Neuronal stem cell (in vitro differentiated cells): ENCODE data around the gene LRMDA.

Experiments used
- DNase-seq: peaks from one replicate; pipeline ENCODE4 v3.0.0-alpha.2; 2013; ENCODE audit warnings: low spot score
- H2AFZ ChIP-seq: one replicate; pipeline ENCODE4 v1.6.1; 2013; ENCODE audit warnings: mild to moderate bottlenecking, low read length, inconsistent platforms
- H2AK5ac ChIP-seq: 2 replicates; pipeline ENCODE4 v1.6.1; 2013; ENCODE audit warnings: low read depth, mild to moderate bottlenecking, inconsistent platforms, low read length, moderate library complexity, mixed read lengths
- H2BK120ac ChIP-seq: 2 replicates; pipeline ENCODE4 v1.6.1; 2013; ENCODE audit warnings: low read depth, mild to moderate bottlenecking, inconsistent platforms, low read length, moderate library complexity, mixed read lengths
- H2BK12ac ChIP-seq: one replicate; pipeline ENCODE4 v1.6.1; 2013; ENCODE audit warnings: low read length, inconsistent platforms
- H2BK15ac ChIP-seq: 2 replicates; pipeline ENCODE4 v1.6.1; 2013; ENCODE audit warnings: mild to moderate bottlenecking, low read length, inconsistent platforms, mixed read lengths
- H2BK5ac ChIP-seq: one replicate; pipeline ENCODE4 v1.6.1; 2013; ENCODE audit warnings: inconsistent platforms, mild to moderate bottlenecking, low read length, moderate library complexity
- H3K14ac ChIP-seq: one replicate; pipeline ENCODE4 v1.6.1; 2013; ENCODE audit warnings: low read length, inconsistent platforms
- H3K18ac ChIP-seq: 2 replicates; pipeline ENCODE4 v1.6.1; 2013; ENCODE audit warnings: low read length, inconsistent platforms
- H3K23ac ChIP-seq: 2 replicates; pipeline ENCODE4 v1.6.1; 2013; ENCODE audit warnings: low read depth, mild to moderate bottlenecking, mixed read lengths, low read length, inconsistent platforms; ENCODE audit not compliant: poor library complexity
- H3K27ac ChIP-seq: replicated peaks from 3 replicates; pipeline ENCODE4 v1.5.1; 2013; ENCODE audit warnings: low read length, inconsistent platforms
- H3K27me3 ChIP-seq, 3 experiments: 2 replicates each; pipeline ENCODE4 v1.6.1; 2013; ENCODE audit warnings: low read length in 3 of 3, mild to moderate bottlenecking in 2 of 3, inconsistent platforms in 1 of 3, low read depth in 1 of 3, mixed read lengths in 1 of 3, moderate library complexity in 1 of 3; ENCODE audit not compliant: control insufficient read depth in 3 of 3, insufficient read depth in 3 of 3
- H3K36me3 ChIP-seq, 2 donors: replicated peaks in 1 of 2; 2 replicates each; pipeline ENCODE4 v1.6.1; 2013; ENCODE audit warnings: low read length in 2 of 2; ENCODE audit not compliant: control insufficient read depth in 2 of 2, insufficient read depth in 2 of 2
- H3K4ac ChIP-seq: 2 replicates; pipeline ENCODE4 v1.6.1; 2013; ENCODE audit warnings: inconsistent platforms, mild to moderate bottlenecking, low read length, moderate library complexity
- H3K4me1 ChIP-seq, 2 donors: 1 replicate in 1 of 2; 2 replicates in 1 of 2; pipeline ENCODE4 v1.6.1; 2013; ENCODE audit warnings: low read length in 2 of 2, low read depth in 1 of 2; ENCODE audit not compliant: control insufficient read depth in 2 of 2, insufficient read depth in 1 of 2
- H3K4me2 ChIP-seq: one replicate; pipeline ENCODE4 v1.6.1; 2013; ENCODE audit warnings: mild to moderate bottlenecking, low read length, inconsistent platforms; ENCODE audit not compliant: insufficient read depth, poor library complexity, severe bottlenecking
- H3K4me3 ChIP-seq, 2 donors: 2 replicates each; pipeline ENCODE4 v1.5.1; 2013; ENCODE audit warnings: low read length in 2 of 2, mild to moderate bottlenecking in 2 of 2, inconsistent platforms in 1 of 2, moderate library complexity in 1 of 2
- H3K79me1 ChIP-seq: one replicate; pipeline ENCODE4 v1.6.1; 2013; ENCODE audit warnings: low read depth, mild to moderate bottlenecking, inconsistent platforms, low read length, moderate library complexity
- H3K9ac ChIP-seq: one replicate; pipeline ENCODE4 v1.6.1; 2013; ENCODE audit warnings: mild to moderate bottlenecking, low read depth, low read length, inconsistent platforms; ENCODE audit not compliant: poor library complexity
- H3K9me3 ChIP-seq, 2 donors: replicated peaks in 1 of 2; 2 replicates each; pipeline versions ENCODE3 to v1.6.1; 2013; ENCODE audit warnings: low read length in 2 of 2, mild to moderate bottlenecking in 2 of 2, inconsistent platforms in 1 of 2, low read depth in 1 of 2, mixed read lengths in 1 of 2, moderate library complexity in 1 of 2; ENCODE audit not compliant: control insufficient read depth in 2 of 2, insufficient read depth in 1 of 2
- H4K8ac ChIP-seq: one replicate; pipeline ENCODE4 v1.6.1; 2013; ENCODE audit warnings: low read depth, mild to moderate bottlenecking, inconsistent platforms, low read length, moderate library complexity
- H4K91ac ChIP-seq: one replicate; pipeline ENCODE4 v1.6.1; 2013; ENCODE audit warnings: low read length, low read depth, mild to moderate bottlenecking, inconsistent platforms; ENCODE audit not compliant: poor library complexity
- WGBS, 2 donors: extraction: QIAGEN DNeasy Blood & Tissue Kit; methylation state at CpG; one replicate each; pipeline ENCODE4 v1.1.7; 2013; ENCODE audit warnings: missing lambda C conversion rate in 2 of 2, mixed read lengths in 1 of 2; ENCODE audit not compliant: insufficient read length in 2 of 2, insufficient replicate concordance in 1 of 2; ENCODE audit errors: extremely low coverage in 2 of 2; 5-methylcytosine and 5-hydroxymethylcytosine counted together

Gene LRMDA

DNA sequence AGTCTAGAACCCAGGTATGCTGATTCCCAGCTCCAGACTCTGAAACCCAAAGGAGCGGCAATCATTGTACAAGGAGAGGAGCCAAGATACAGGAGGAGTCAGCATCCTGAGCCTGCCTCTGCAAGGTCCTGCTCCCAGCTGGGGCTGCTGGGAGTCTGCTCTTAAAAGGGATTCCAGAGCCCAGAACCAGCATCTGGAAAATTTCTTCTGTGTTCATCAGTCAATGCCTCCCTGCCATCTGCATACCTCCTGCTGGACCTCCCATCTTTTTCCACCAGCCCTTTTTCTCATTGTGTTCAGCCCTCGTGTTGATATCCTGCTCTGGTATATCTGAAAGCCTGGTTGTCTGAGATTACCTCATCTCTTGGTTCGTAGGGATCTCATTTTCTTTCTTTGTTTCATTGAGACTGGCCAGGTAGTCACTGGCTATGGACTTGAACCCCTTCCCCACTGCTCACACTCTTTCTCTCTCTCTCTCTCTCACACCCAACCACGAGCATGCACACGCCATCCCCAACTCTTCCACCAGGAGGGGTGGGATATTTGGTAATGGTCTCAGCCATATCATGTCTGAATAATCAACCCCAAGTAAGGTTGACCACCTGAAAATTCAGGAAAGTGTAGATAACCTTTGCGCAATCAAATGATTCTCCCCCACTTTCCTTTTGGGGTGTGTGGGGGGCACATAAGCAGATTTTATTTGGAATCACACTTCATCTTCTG is 608.8 kb downstream of the LRMDA start:
- Histone ChIP-seq H2AFZ (no peak overlapping the region), H3K14ac (no peak overlapping the region), H4K91ac (no peak overlapping the region), H2BK120ac (no peak overlapping the region), H3K27ac (no peak overlapping the region), H3K9me3 (peaks cover 0 to 3% of the 10 kb centered on the region in 2 donors), H2AK5ac (no peak overlapping the region), H3K27me3 (peaks cover 0 to 24% (median 2%) of the 10 kb centered on the region in 3 experiments), H3K9ac (no peak overlapping the region), H2BK15ac (no peak overlapping the region), H3K4me2 (no peak overlapping the region), H3K23ac (no peak overlapping the region), H2BK12ac (no peak overlapping the region), H3K4ac (no peak overlapping the region), H3K4me3 (no peak overlapping the region), H4K8ac (no peak overlapping the region), H3K79me1 (no peaks in the 10 kb centered on the region), H3K18ac (no peak overlapping the region), H3K36me3 (no peaks in the 10 kb centered on the region), H2BK5ac (no peak overlapping the region), H3K4me1 (peaks cover 5 to 8% of the 10 kb centered on the region in 2 donors)
- DNase-seq = no peak
- WGBS, 2 donors = no CpG with 5 or more reads among the region's 6 CpGs

- H3K27me3 ChIP-seq = peaks cover 0 to 26% (median 2%) of the 10 kb centered on the region in 3 experiments
- H2AK5ac ChIP-seq = no peak overlapping the region
- no peak overlapping the region for H2BK15ac ChIP-seq
- no CpG with 5 or more reads among the region's 6 CpGs for WGBS, 2 donors
- no peak overlapping the region for H3K18ac ChIP-seq
- no peak overlapping the region for H3K4me3 ChIP-seq
- H2AFZ ChIP-seq = no peak overlapping the region
- no peak overlapping the region for H3K4ac ChIP-seq
- H3K36me3 ChIP-seq = no peaks in the 10 kb centered on the region
- no peak overlapping the region for H3K27ac ChIP-seq
- no peak overlapping the region for H2BK12ac ChIP-seq
- H2BK5ac ChIP-seq = no peak overlapping the region
- peaks cover 0 to 3% of the 10 kb centered on the region in 2 donors for H3K9me3 ChIP-seq
- no peak overlapping the region for H4K8ac ChIP-seq
- H3K9ac ChIP-seq = no peak overlapping the region
- H2BK120ac ChIP-seq = no peak overlapping the region
- no peak overlapping the region for H3K4me2 ChIP-seq
- H3K4me1 ChIP-seq = peaks cover under 1 to 3% of the 10 kb centered on the region in 2 donors
- no peak overlapping the region for H3K14ac ChIP-seq
- no peak overlapping the region for H3K23ac ChIP-seq
- no peak overlapping the region for H4K91ac ChIP-seq
- DNase-seq = no peak
- H3K79me1 ChIP-seq = no peaks in the 10 kb centered on the region
Measured at GRCh38 chr10:76040830-76041220, 609.4 kb downstream of the LRMDA start.

DNA sequence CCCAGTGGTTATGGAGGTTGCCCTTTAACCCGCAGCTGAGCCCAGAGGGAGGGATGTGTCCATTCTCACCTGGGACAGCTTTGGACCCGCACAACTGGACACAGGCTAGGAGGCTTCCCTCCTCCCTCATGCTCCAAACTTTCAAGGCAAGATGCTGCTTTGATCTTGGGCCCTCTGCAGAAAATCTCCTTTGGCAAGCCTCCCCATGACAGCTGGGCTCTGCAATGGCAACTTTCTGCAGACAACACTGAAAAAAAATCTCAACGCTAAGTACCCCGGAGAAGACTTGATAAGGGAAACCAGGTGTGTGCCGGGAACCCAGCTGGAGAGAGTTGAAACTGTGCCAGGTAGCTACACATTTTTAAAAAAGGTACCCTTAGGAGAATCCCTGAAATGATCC is 610.1 kb downstream of the LRMDA start:
- Histone ChIP-seq H3K23ac (no peak overlapping the region), H3K36me3 (no peaks in the 10 kb centered on the region)
- WGBS, 2 donors = no CpG with 5 or more reads among the region's 5 CpGs

DNA sequence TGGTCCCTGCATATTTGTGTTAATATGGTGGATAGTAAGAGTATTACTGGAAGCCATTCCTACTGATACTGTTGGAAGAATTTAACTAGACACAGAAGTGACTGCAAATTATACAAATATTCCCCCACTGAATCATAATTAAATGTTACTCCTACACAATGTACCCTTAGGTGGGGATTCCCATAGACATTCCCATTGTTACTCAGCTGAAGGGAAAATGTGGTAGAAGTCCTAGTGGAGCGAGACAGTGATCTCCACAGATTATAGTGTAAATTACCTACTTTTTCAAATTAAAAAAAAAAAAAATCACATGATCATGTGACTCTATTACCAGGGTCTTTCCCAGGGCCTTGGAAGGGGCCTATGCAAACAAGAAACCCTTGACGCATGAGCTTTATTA is 611.8 kb downstream of the LRMDA start:
- WGBS, 2 donors = no CpG with 5 or more reads among the region's 2 CpGs
- Histone ChIP-seq H2BK5ac (no peak overlapping the region), H2AFZ (no peak overlapping the region), H3K27me3 (peaks cover 0 to 35% (median 2%) of the 10 kb centered on the region in 3 experiments), H2AK5ac (no peak overlapping the region), H3K4me1 (no peaks in the 10 kb centered on the region), H3K9ac (no peak overlapping the region), H3K4me2 (no peak overlapping the region), H2BK12ac (no peak overlapping the region), H2BK15ac (no peak overlapping the region), H4K8ac (no peak overlapping the region), H3K27ac (no peak overlapping the region), H3K4me3 (no peak overlapping the region), H3K79me1 (no peaks in the 10 kb centered on the region), H3K14ac (no peak overlapping the region), H4K91ac (no peak overlapping the region), H2BK120ac (no peak overlapping the region), H3K23ac (no peak overlapping the region), H3K36me3 (no peaks in the 10 kb centered on the region), H3K18ac (no peak overlapping the region), H3K4ac (no peak overlapping the region), H3K9me3 (peaks cover 0 to 3% of the 10 kb centered on the region in 2 donors)
- no peak for DNase-seq

More for the DNA sequence above, 610.1 kb downstream of the LRMDA start:
- Histone ChIP-seq H2BK12ac (no peak overlapping the region), H3K4me1 (no peaks in the 10 kb centered on the region), H3K4ac (no peak overlapping the region), H2BK15ac (no peak overlapping the region), H3K14ac (no peak overlapping the region), H3K18ac (no peak overlapping the region), H3K9me3 (peaks cover 0 to 3% of the 10 kb centered on the region in 2 donors), H2AFZ (no peak overlapping the region), H3K27ac (no peak overlapping the region), H3K9ac (no peak overlapping the region), H3K4me3 (no peak overlapping the region), H4K91ac (no peak overlapping the region), H4K8ac (no peak overlapping the region), H3K4me2 (no peak overlapping the region), H2BK5ac (no peak overlapping the region), H3K27me3 (peaks cover 0 to 29% (median 2%) of the 10 kb centered on the region in 3 experiments), H2AK5ac (no peak overlapping the region), H3K79me1 (no peaks in the 10 kb centered on the region), H2BK120ac (no peak overlapping the region)
- DNase-seq = no peak
